HepG2 (cell line): ENCODE measurements around the gene MKNK1. TPM values are rescaled to one million over a fixed set of nuclear protein-coding genes. Genes with fewer than 3 reads are reported as not detected.

Experiments used
- ATF1 ChIP-seq: IDR thresholded peaks from 2 replicates; pipeline ENCODE4 v1.6.1; 2016; ENCODE audit warnings: mild to moderate bottlenecking, control low read depth
- CBX2 ChIP-seq, 2 experiments: fragments of 200-600 bp in 1 of 2; sonication (generic); formaldehyde crosslinking in 1 of 2; IDR thresholded peaks; 2 replicates each; pipeline versions ENCODE4 v1.7.0 to v1.8.1; 2018 to 2022; ENCODE audit warnings: low read depth in 2 of 2, low read length in 1 of 2, mild to moderate bottlenecking in 1 of 2, missing genetic modification reagents in 1 of 2
- GABPB1 ChIP-seq: IDR thresholded peaks from 2 replicates; pipeline ENCODE4 v1.6.1; 2016; ENCODE audit warnings: mild to moderate bottlenecking, missing genetic modification reagents, moderate library complexity, missing compliant biosample characterization
- HINFP ChIP-seq: sonication (generic); formaldehyde crosslinking; IDR thresholded peaks from 2 replicates; pipeline ENCODE4 v1.4.0; 2020; ENCODE audit warnings: low read depth, mild to moderate bottlenecking, missing genetic modification reagents
- MAF1 ChIP-seq: sonication (generic); formaldehyde crosslinking; IDR thresholded peaks from 2 replicates; pipeline ENCODE4 v1.5.0; 2020; ENCODE audit warnings: missing genetic modification reagents, borderline replicate concordance
- NFKB2 ChIP-seq: sonication (generic); formaldehyde crosslinking; IDR thresholded peaks from 2 replicates; pipeline ENCODE4 v1.4.0; 2020; ENCODE audit warnings: missing genetic modification reagents, borderline replicate concordance
- NR2F1 ChIP-seq, 2 experiments: fragments of 450-650 bp in 1 of 2; formaldehyde crosslinking in 1 of 2; IDR thresholded peaks; 2 replicates each; pipeline versions ENCODE4 v1.5.0 to v1.6.1; 2016 to 2020; ENCODE audit warnings: mild to moderate bottlenecking in 1 of 2, missing compliant biosample characterization in 1 of 2, missing genetic modification reagents in 1 of 2, moderate library complexity in 1 of 2
- POLR2AphosphoS2 ChIP-seq: IDR thresholded peaks from 2 replicates; pipeline ENCODE4 v1.6.1; 2011; ENCODE audit warnings: low read depth, low read length, improper control_type of control experiment
- TAF1 ChIP-seq: sonication (generic); formaldehyde crosslinking; IDR thresholded peaks from 2 replicates; pipeline ENCODE4 v1.4.0; 2020; ENCODE audit warnings: missing genetic modification reagents
- ZNF737 ChIP-seq: sonication (generic); formaldehyde crosslinking; IDR thresholded peaks from 2 replicates; pipeline ENCODE4 v1.5.0; 2020; ENCODE audit warnings: missing genetic modification reagents, mild to moderate bottlenecking, borderline replicate concordance
- ZSCAN21 ChIP-seq: sonication (generic); formaldehyde crosslinking; IDR thresholded peaks from 2 replicates; pipeline ENCODE4 v1.8.0; 2022; ENCODE audit warnings: mild to moderate bottlenecking, missing genetic modification reagents, moderate library complexity, borderline replicate concordance
- polyA plus RNA-seq, 8 experiments: library from polyadenylated mRNA; depleted of rRNA in 3 of 8; stranded (reverse) in 7 of 8; unstranded in 1 of 8; fragments of >200 nt; fragmentation: Illumina TruSeq in 4 of 8; extraction: Trizol in 4 of 8; gene quantifications; 2 replicates each; pipeline versions ENCODE4 v1.2.1 to v1.2.3, GENCODE V29; 2011 to 2016; ENCODE audit warnings: low read depth in 4 of 8, missing spikeins in 1 of 8, mixed read lengths in 1 of 8; ENCODE audit not compliant: insufficient read depth in 1 of 8
- total RNA-seq, 5 experiments: library from RNA; depleted of rRNA; stranded (reverse); fragments of >200 nt; fragmentation: Illumina TruSeq; extraction: Trizol; gene quantifications; 2 replicates each; pipeline ENCODE4 v1.2.3, GENCODE V29; 2016; ENCODE audit warnings: low read depth in 1 of 5
- TF ChIP-seq, protein P1 (sequence below): sonication (generic); formaldehyde crosslinking; conservative IDR thresholded peaks from 2 replicates; pipeline ENCODE4 v1.4.0; 2020; ENCODE audit warnings: missing genetic modification reagents
- TF ChIP-seq, protein P2 (sequence below): sonication (generic); formaldehyde crosslinking; IDR thresholded peaks from 2 replicates; pipeline ENCODE4 v1.4.0; 2020; ENCODE audit warnings: mild to moderate bottlenecking, missing genetic modification reagents
- TF ChIP-seq, protein P3 (sequence below): sonication (generic); formaldehyde crosslinking; IDR thresholded peaks from 2 replicates; pipeline ENCODE4 v1.8.1; 2023; ENCODE audit warnings: missing genetic modification reagents, inconsistent platforms, borderline replicate concordance
- TF ChIP-seq, protein P4 (sequence below): IDR thresholded peaks from 2 replicates; pipeline ENCODE4 v1.6.1; 2016; ENCODE audit warnings: missing biosample characterization, missing genetic modification reagents, low read depth
- TF ChIP-seq, protein P5 (sequence below): sonication (generic); formaldehyde crosslinking; IDR thresholded peaks from 2 replicates; pipeline ENCODE4 v1.5.1; 2020; ENCODE audit warnings: missing genetic modification reagents, mild to moderate bottlenecking, borderline replicate concordance

Gene MKNK1
- total and polyA plus RNA-seq, 2 of the 13 experiments (the other 11 are each of a cell fraction or from before 2014, with no cell fraction given), result 18.5 to 24.1 TPM

GRCh38 chr1:46616277-46617107 is 12.4 kb upstream of the MKNK1 start, which contains the start of gene MOB3C (continued):
- no peak for TF ChIP-seq HINFP
- TF ChIP-seq, protein P1, sequence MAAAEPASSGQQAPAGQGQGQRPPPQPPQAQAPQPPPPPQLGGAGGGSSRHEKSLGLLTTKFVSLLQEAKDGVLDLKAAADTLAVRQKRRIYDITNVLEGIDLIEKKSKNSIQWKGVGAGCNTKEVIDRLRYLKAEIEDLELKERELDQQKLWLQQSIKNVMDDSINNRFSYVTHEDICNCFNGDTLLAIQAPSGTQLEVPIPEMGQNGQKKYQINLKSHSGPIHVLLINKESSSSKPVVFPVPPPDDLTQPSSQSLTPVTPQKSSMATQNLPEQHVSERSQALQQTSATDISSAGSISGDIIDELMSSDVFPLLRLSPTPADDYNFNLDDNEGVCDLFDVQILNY (CRISPR knock-in tag), result no peak
- TF ChIP-seq TAF1 (CRISPR knock-in tag), result 0 out of 2 replicates have a peak, but pooled peaks have one; percentile 20
- TF ChIP-seq, protein P2, sequence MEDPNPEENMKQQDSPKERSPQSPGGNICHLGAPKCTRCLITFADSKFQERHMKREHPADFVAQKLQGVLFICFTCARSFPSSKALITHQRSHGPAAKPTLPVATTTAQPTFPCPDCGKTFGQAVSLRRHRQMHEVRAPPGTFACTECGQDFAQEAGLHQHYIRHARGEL (CRISPR knock-in tag), result no peak
- TF ChIP-seq, protein P3, sequence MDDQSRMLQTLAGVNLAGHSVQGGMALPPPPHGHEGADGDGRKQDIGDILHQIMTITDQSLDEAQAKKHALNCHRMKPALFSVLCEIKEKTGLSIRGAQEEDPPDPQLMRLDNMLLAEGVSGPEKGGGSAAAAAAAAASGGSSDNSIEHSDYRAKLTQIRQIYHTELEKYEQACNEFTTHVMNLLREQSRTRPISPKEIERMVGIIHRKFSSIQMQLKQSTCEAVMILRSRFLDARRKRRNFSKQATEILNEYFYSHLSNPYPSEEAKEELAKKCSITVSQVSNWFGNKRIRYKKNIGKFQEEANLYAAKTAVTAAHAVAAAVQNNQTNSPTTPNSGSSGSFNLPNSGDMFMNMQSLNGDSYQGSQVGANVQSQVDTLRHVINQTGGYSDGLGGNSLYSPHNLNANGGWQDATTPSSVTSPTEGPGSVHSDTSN (CRISPR knock-in tag), result no peak
- no peak for TF ChIP-seq ZNF737
- no peak for TF ChIP-seq NR2F1 (CRISPR knock-in tag; IDR thresholded peaks at IDR 0.05)
- TF ChIP-seq POLR2AphosphoS2, result no peak
- TF ChIP-seq, protein P4, sequence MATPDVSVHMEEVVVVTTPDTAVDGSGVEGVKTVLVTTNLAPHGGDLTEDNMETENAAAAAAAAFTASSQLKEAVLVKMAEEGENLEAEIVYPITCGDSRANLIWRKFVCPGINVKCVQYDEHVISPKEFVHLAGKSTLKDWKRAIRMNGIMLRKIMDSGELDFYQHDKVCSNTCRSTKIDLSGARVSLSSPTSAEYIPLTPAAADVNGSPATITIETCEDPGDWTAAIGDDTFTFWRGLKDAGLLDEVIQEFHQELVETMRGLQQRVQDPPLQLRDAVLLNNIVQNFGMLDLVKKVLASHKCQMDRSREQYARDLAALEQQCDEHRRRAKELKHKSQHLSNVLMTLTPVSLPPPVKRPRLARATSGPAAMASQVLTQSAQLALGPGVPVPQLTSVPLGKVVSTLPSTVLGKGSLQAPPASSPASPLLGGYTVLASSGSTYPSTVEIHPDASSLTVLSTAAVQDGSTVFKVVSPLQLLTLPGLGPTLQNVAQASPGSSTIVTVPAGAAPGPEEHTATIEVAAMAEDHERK (CRISPR knock-in tag), result no peak
- peak; percentile 51 for TF ChIP-seq GABPB1 (CRISPR knock-in tag)
- no peak for TF ChIP-seq CBX2 (IDR thresholded peaks at IDR 0.05; ENCODE audit: low read depth, low read length)
- TF ChIP-seq CBX2 (CRISPR knock-in tag; IDR thresholded peaks at IDR 0.05; ENCODE audit: low read depth), result no peak
- TF ChIP-seq NFKB2 (CRISPR knock-in tag), result no peak
- TF ChIP-seq, protein P5, sequence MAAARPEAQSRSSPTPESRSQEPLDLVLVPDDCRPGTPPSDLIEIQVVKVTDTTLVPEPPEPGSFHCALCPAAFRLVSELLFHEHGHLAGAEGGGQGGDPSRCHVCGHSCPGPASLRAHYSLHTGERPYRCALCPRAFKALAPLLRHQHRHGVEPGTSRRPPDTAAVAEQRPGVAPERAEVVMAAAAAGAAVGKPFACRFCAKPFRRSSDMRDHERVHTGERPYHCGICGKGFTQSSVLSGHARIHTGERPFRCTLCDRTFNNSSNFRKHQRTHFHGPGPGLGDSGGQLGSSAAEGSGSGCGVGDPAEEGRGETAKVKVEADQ (CRISPR knock-in tag), result 0 out of 2 replicates have a peak, but pooled peaks have one; percentile 39
- no peak for TF ChIP-seq ATF1 (CRISPR knock-in tag)
- no peak for TF ChIP-seq MAF1 (CRISPR knock-in tag)
- peak; percentile 77; the same call in 1 of the 2 replicates for TF ChIP-seq ZSCAN21 (CRISPR knock-in tag)
